Testis (tissue), 3 donors: ENCODE results near the gene HSP90AB1. TPM values are rescaled to one million over a fixed set of nuclear protein-coding genes. Genes with fewer than 3 reads are reported as not detected.
A peak's percentile ranks its signal among the peaks of the same experiment; 100 is the strongest.

Experiments used
- DNase-seq: peaks from one replicate; pipeline ENCODE4 v3.0.0-alpha.2; 2019
- H3K27ac ChIP-seq, 2 donors: fragments of 200-600 bp; sonication (generic); one replicate each; pipeline ENCODE4 v1.5.1; 2019
- H3K27me3 ChIP-seq: fragments of 200-600 bp; sonication (generic); one replicate; pipeline ENCODE4 v1.5.1; 2019
- H3K36me3 ChIP-seq: fragments of 200-600 bp; sonication (generic); one replicate; pipeline ENCODE4 v1.5.1; 2017; ENCODE audit warnings: low read depth; ENCODE audit errors: missing control alignments
- H3K4me1 ChIP-seq: fragments of 200-600 bp; sonication (generic); one replicate; pipeline ENCODE4 v1.5.1; 2019
- H3K4me3 ChIP-seq, 2 donors: fragments of 200-600 bp; sonication (generic); one replicate each; pipeline ENCODE4 v1.5.1; 2017 to 2019
- H3K9me3 ChIP-seq: fragments of 200-600 bp; sonication (generic); one replicate; pipeline ENCODE4 v1.5.1; 2017
- CTCF ChIP-seq, 3 experiments: fragments of 450-650 bp in 2 of 3; fragments of 200-600 bp in 1 of 3; sonication (generic) in 1 of 3; IDR thresholded peaks; one replicate each; pipeline ENCODE4 v1.5.1; 2016 to 2019; ENCODE audit warnings: antibody characterized with exemption in 3 of 3, mild to moderate bottlenecking in 2 of 3, moderate library complexity in 1 of 3
- POLR2A ChIP-seq: fragments of 450-650 bp; IDR thresholded peaks from one replicate; pipeline ENCODE4 v1.6.1; 2017; ENCODE audit warnings: antibody characterized with exemption, mild to moderate bottlenecking, moderate library complexity
- WGBS, 2 donors: methylation state at CpG; one replicate each; pipeline ENCODE4 v1.1.5; 2018; 5-methylcytosine and 5-hydroxymethylcytosine counted together
- intact Hi-C: fragments of 100-400 bp; cut with DNase I; formaldehyde crosslinking; loops from one replicate; pipeline ENCODE4 v1.15.1; 2023; ENCODE audit warnings: low total_unique reads
- polyA plus RNA-seq: library from polyadenylated mRNA; stranded (reverse); fragments of 350-450 nt; fragmentation: Illumina TruSeq; extraction: RNeasy Lipid Tissue Mini Kit (QIAGEN cat#74804); gene quantifications from one replicate; pipeline ENCODE4 v1.2.3, GENCODE V29; 2014; ENCODE audit warnings: low read depth, low replicate concordance; ENCODE audit not compliant: insufficient read depth
- total RNA-seq, 2 donors: library from RNA; depleted of rRNA; stranded (reverse); fragments of >200 nt; gene quantifications; one replicate each; pipeline ENCODE4 v1.2.3, GENCODE V29; 2016

Gene HSP90AB1
- total and polyA plus RNA-seq, 3 donors from 2014 or later, result 480 to 610 (median 602) TPM

- H3K36me3 ChIP-seq, result no peaks in the 10 kb centered on the region
- DNase-seq, result peak; percentile 87
- no peaks in the 10 kb centered on the region for H3K9me3 ChIP-seq
- H3K27ac ChIP-seq, result peak overlapping the region; percentile 94 to 98
- TF ChIP-seq CTCF (IDR thresholded peaks at IDR 0.05) (no peak), POLR2A (no peak)
- peaks cover 30% of the 10 kb centered on the region for H3K4me1 ChIP-seq
- intact Hi-C loops, result loop anchor here (10.0 kb wide), 1 partner anchor 62 kb away; no protein-coding TSS in a partner anchor
- WGBS, 2 donors, result 34 to 37% methylated on average over 16 to 22 of the region's 22 CpGs
- H3K27me3 ChIP-seq, result no peaks in the 10 kb centered on the region
- peak overlapping the region; percentile 67 to 68 for H3K4me3 ChIP-seq
Observed at GRCh38 chr6:44237021-44237812, 9.7 kb upstream of the HSP90AB1 start.

DNA sequence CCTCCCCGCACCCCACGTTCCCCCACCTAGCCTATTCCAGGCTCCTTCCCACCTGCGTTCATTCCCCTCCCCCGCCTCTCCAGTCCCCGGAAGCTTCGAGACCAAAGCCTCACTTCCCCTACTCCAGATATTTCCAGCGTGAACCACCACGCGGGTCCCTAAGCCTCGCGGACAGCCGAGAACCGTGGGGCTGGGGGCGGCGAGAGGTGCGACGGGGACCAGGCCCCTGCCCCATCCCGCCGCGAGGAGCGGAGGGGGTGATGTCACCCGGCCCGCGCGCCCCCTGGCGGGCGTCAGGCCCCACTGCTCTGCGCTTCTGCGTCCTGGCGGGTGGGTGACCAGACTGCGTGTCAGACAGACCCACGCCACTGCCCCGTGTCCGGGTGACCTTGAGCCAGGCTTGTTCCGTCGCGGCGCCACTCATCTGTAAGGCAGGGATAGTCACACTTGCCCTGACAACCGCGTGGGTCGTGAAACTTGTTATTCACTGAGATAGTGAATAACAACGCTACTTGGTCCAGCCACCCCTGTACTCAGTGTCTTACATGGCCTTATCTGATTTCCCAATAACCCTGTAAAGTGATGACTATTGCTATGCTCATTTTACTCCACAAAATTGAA is 9.0 kb upstream of the HSP90AB1 start:
- peaks cover 30% of the 10 kb centered on the region for H3K4me1 ChIP-seq
- H3K36me3 ChIP-seq, result no peaks in the 10 kb centered on the region
- intact Hi-C loops, result loop anchor here (10.0 kb wide), 1 partner anchor 63 kb away; no protein-coding TSS in a partner anchor
- peak overlapping the region; percentile 94 to 98 for H3K27ac ChIP-seq
- peak; percentile 99 to 100 (median 99) for TF ChIP-seq CTCF (IDR thresholded peaks at IDR 0.05)
- TF ChIP-seq POLR2A, result no peak
- no peaks in the 10 kb centered on the region for H3K9me3 ChIP-seq
- H3K27me3 ChIP-seq, result no peaks in the 10 kb centered on the region
- H3K4me3 ChIP-seq, result peak overlapping the region; percentile 67 to 68
- peak; percentile 85 for DNase-seq
- 1% methylated on average over 15 to 40 of the region's 42 CpGs for WGBS, 2 donors

- DNase-seq, result no peak
Observed at GRCh38 chr6:44238687-44239350, 8.1 kb upstream of the HSP90AB1 start.

DNA sequence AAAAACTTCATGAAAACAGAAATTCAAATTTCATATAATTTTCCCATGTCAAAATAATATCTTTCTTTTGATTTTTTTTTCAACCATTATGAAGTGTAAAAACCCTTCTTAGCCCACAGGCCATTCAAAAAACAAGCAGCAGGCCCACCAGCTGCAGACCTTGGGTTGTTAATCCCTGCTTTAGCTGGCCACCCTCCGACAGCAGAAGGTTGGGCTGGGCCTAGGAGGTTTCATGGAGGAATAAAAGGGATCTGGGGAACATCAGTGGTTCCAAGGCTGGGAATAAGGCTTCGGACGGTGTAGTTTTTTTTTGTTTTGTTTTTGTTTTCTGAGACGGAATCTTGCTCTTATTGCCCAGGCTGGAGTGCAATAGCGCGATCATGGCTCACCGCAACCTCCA is 3.6 kb upstream of the HSP90AB1 start:
- no peak overlapping the region for H3K4me3 ChIP-seq
- peaks cover 4% of the 10 kb centered on the region for H3K4me1 ChIP-seq
- no peak for DNase-seq
- no peak overlapping the region for H3K27ac ChIP-seq
- WGBS, 2 donors, result 93 to 94% methylated on average over 7 of the region's 7 CpGs
- intact Hi-C loops, result no loop called here
- no peaks in the 10 kb centered on the region for H3K36me3 ChIP-seq
- TF ChIP-seq CTCF (IDR thresholded peaks at IDR 0.05), result no peak
- no peak for TF ChIP-seq POLR2A
- no peaks in the 10 kb centered on the region for H3K9me3 ChIP-seq
- no peaks in the 10 kb centered on the region for H3K27me3 ChIP-seq

More at GRCh38 chr6:44238687-44239350, 8.1 kb upstream of the HSP90AB1 start:
- Histone ChIP-seq H3K27ac (no peak overlapping the region), H3K4me3 (no peak overlapping the region), H3K27me3 (no peaks in the 10 kb centered on the region), H3K36me3 (no peaks in the 10 kb centered on the region), H3K4me1 (peaks cover 23% of the 10 kb centered on the region), H3K9me3 (no peaks in the 10 kb centered on the region)
- WGBS, 2 donors, result 83 to 84% methylated on average over 7 of the region's 7 CpGs
- TF ChIP-seq POLR2A (no peak), CTCF (IDR thresholded peaks at IDR 0.05) (no peak)
- intact Hi-C loops, result loop anchor here (10.0 kb wide), 1 partner anchor 64 kb away; no protein-coding TSS in a partner anchor
